Measurements from ENCODE around the gene PPP2R3B.
"Not testable (repeated sequence)": the region's sequence is repeated elsewhere in the genome, so short reads cannot be mapped to it uniquely, and the experiment has no call there.

PPP2R3B gene

GRCh38 chrX:405149-405548 is 18.4 kb upstream of the PPP2R3B start:
- no peak for DNase-seq (ENCODE audit: low spot score)

- no peak for DNase-seq (ENCODE audit: low spot score)
Observed at GRCh38 chrX:404656-405055, 17.9 kb upstream of the PPP2R3B start.

GRCh38 chrX:402857-403256 is 16.1 kb upstream of the PPP2R3B start:
- no peak for DNase-seq (ENCODE audit: low spot score)

GRCh38 chrX:400258-400657 is 13.6 kb upstream of the PPP2R3B start:
- no peak for DNase-seq (ENCODE audit: low spot score)

DNA sequence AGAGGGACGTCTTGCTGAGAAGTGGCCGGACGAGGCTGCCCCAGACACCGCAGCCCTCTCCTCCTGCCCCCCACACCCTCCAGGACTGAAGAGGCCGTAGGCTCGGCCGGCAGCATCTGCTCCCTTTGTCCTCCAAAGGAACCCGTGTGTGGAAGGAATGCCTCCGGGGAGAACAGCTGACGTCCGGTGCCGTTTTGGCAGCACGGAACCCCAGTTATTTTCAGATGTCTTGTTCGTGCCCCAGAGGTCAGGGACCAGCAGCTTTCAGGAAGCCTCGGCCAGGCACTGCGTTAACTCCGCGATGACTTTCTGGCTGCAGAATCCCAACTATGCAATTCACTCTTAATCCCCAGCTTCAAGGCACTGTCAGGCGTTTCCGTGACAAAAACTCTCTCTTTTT is 10.9 kb upstream of the PPP2R3B start:
- DNase-seq (ENCODE audit: low spot score), result peak; percentile 55

DNA sequence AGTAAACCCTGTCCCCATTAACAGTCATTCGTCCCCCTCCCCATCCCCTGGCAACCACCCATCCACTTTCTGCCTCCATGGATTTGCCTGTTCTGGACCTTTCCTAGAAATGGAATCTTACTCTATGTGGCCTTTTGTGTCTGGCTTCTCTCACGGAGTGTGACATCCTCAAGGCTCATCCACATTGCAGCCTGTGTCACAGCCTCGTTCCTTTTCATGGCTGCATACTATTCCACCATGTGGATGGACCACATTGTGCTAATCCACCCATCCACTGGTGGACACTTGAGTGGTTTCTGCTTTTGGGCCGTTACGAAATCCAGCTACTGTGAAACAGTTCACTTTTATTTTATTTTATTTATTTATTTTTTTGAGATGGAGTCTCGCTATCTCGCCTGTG is 8.1 kb upstream of the PPP2R3B start:
- DNase-seq (ENCODE audit: low spot score), result no peak

- no peak for DNase-seq (ENCODE audit: low spot score)
Observed at GRCh38 chrX:392575-392846, 5.8 kb upstream of the PPP2R3B start.

DNA sequence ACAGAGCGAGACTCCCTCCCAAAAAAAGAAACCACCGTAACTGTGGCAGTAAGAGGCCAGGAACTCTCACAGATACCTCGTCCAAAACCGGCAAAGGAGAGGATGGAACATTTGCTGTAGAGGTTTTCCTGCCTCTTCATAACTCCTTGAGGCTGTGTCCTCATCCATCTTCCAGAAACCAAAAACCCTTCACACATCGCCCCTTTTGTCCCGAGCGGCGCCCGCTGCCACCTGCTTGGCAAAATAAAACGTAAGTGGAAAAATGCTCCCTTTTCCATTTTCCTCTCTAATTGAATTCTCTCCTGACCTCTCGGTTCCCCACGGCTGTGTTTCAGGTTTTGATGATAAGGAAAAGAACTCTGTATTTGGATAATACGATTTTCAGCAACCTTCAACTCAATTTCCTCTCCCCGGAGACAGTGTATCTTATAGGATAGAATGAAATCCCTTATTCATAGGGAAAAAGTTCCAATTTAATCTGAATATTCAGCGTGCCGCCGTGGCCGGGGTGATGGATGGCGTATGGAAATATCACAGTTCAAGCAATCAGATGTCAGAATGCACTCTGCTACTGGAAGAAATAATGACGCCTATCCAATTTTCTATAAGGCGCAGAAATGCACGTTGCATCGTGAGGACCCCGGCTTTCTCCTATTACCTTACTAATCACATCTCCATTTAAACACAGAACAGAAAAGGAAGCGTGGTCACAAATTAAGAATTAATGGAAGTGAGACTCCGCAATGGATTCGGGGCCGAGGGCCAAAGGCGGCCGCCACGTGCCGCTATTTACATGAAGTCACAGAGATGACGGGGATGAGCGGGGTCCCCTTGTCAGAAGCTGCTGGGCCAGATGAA is 5.2 kb upstream of the PPP2R3B start:
- no peak for DNase-seq (ENCODE audit: low spot score)

DNA sequence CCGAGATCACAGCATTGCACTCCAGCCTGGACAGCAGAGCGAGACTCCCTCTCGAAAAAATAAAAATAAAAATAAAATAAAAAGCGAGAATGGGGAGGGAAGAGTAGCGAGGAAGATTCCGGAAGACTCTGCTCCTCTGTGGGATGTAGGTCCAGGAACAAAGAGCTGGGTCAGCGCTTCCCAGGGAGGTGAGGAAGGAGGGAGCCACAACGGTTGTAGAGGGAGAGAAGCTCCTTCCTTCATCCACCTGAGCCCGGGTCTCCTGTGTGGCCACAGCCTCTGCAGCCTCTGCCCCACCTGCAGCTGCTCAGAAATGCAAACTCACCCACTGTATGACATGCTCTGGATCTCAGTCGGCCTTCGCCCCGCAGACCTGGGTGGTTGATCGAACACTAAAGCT is 3.8 kb upstream of the PPP2R3B start:
- DNase-seq (ENCODE audit: low spot score), result no peak

- DNase-seq (ENCODE audit: low spot score), result no peak
Observed at GRCh38 chrX:389021-389441, 2.3 kb upstream of the PPP2R3B start.

GRCh38 chrX:387729-388128 is 1.0 kb upstream of the PPP2R3B start:
- no peak for DNase-seq (ENCODE audit: low spot score)

- no peak for DNase-seq (ENCODE audit: low spot score)
Observed at GRCh38 chrX:386239-386767, 404 bp downstream of the PPP2R3B start.

GRCh38 chrX:385736-386135 is 971 bp downstream of the PPP2R3B start:
- DNase-seq (ENCODE audit: low spot score), result not testable (repeated sequence)

DNA sequence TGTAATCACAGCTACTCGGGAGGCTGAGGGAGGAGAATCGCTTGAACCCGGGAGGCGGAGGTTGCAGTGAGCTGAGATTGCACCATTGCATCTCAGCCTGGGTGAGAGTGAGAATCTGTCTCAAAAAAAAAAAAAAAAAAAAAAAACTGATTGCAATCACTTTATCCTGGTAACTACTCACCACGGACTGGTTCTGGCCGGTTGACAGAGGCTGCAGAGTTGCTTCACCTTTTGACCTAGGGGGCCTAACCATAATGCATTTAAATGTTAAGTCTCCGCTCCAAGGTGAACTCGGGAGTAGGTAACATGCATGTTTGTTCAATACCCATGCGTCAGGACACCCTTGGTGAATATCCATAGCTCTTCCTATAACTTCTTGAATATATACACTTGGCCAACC is 1.8 kb downstream of the PPP2R3B start:
- DNase-seq (ENCODE audit: low spot score), result no peak

DNA sequence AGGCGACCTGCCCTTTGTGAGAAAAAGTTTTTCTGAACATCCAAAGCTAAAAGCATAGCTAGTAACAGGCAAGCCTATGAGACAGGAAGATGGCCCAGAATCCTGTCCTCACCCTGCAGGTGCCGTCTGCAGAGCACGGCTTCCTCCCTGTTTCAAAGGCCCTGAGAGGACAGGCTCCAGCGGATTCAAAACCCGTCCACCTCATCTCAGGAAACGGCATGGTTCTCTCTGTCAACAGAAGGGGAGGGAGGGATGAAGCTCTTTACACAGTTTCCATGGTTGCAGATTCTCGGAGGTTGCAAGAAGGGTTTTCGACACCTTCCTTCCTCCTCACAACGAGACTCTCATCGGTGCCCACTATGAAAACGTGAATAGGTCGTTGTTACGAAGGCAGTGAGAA is 8.3 kb downstream of the PPP2R3B start:
- DNase-seq (ENCODE audit: low spot score), result no peak

DNA sequence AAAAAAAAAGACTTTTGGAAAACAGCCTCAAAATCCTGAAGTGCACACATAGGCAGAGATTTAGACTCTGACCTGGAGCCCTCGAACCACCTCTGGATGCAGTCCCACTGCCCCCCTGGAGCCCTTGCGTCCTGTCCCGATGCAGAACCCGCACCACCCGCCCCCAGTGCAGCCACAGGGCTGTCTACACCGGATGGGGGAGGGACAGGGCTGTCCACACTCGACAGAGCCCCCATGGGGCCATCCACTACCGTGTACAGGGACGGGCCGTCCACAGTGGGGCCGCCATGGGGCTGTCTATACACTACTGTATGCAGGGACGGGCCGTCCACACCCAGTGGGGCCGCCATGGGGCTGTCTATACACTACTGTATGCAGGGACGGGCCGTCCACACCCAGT is 10.5 kb downstream of the PPP2R3B start:
- not testable (repeated sequence) for DNase-seq (ENCODE audit: low spot score)

GRCh38 chrX:375181-376036 is 11.3 kb downstream of the PPP2R3B start:
- DNase-seq (ENCODE audit: low spot score), result no peak

- peak; percentile 27 for DNase-seq (ENCODE audit: low spot score)
Observed at GRCh38 chrX:374596-374995, 12.1 kb downstream of the PPP2R3B start.

- peak; percentile 35 for DNase-seq (ENCODE audit: low spot score)
Observed at GRCh38 chrX:373641-374471, 12.9 kb downstream of the PPP2R3B start.

DNA sequence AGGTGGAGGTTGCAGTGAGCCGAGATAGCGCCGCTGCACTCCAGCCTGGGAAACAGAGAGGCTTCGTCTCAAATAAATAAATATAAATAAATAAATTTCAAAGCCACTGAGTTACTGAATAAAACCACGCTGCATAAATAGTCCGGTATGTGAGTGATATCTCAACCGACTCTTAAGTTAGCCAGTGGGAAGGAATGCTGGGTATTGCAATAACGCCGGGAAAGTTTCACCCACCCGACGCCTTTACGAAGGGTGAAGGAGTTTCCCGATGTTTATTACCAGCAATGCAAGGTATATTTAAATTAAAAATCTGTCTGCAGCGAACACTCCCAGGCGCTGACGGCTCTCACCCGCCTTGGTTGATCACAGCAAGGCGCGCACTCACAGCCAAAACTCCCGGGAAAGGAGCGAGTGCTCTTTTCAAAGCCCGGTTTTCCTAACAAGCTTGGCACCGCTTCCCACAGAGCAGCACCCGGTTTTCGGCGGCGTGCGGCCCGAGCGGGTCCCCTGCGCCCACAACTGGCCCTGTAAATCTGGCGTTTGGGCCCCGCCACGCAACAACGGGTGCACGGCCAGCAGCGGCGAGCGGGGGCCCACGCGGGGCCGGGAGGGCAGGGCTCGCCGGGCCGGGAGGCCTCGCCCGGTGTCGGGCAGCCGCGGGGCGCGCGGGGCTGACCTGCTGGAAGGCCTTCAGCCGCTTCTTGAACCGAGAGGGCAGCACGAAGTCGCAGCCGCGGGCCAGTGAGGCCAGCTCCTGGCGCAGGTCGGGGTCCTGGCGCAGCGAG is 13.7 kb downstream of the PPP2R3B start:
- DNase-seq (ENCODE audit: low spot score), result no peak

DNA sequence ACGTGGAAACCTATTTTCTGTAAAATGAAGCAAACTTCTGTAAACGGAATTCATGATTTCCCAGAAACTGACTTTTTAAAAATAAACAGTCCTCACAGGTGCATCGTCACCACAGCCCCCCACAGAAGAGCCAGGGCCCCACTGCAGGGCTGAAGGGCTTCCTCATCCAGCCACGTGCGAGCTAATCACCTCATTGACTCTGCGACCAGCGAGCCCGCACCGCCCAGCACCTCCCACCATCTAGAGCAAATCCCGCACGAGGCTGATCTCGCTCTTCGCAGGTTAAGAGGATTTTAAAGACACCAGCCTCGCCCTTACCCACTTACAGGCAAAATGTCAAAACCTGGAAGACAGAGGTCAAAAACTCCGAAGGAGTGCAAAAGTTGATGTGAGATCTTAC is 14.8 kb downstream of the PPP2R3B start:
- no peak for DNase-seq (ENCODE audit: low spot score)
